Thoracic aorta (tissue), 2 donors: ENCODE results near the gene EPHB6. TPM values are rescaled to one million over a fixed set of nuclear protein-coding genes. Genes with fewer than 3 reads are reported as not detected.

ENCODE experiments used
- ATAC-seq: fragments of 150-250 bp; one replicate; pipeline ENCODE4 v1.8.0; 2017; ENCODE audit warnings: low read depth; ENCODE audit not compliant: insufficient number of reproducible peaks, low FRiP score
- DNase-seq: peaks from one replicate; pipeline ENCODE4 v3.0.0-alpha.2; 2020; ENCODE audit warnings: low spot score
- H3K27ac ChIP-seq, 2 donors: fragments of 200-600 bp; sonication (generic); 1 replicate in 1 of 2; 2 replicates in 1 of 2; pipeline ENCODE4 v1.5.1; 2016; ENCODE audit warnings: mild to moderate bottlenecking in 2 of 2, moderate library complexity in 2 of 2
- H3K27me3 ChIP-seq: fragments of 200-600 bp; sonication (generic); replicated peaks from 2 replicates; pipeline ENCODE4 v1.6.0; 2016; ENCODE audit warnings: mild to moderate bottlenecking; ENCODE audit not compliant: insufficient read depth
- H3K36me3 ChIP-seq: fragments of 200-600 bp; sonication (generic); one replicate; pipeline ENCODE4 v1.5.1; 2016
- H3K4me1 ChIP-seq, 2 donors: fragments of 200-600 bp; sonication (generic); 1 replicate in 1 of 2; 2 replicates in 1 of 2; pipeline versions ENCODE4 v1.5.1 to v1.6.0; 2016; ENCODE audit warnings: low read depth in 2 of 2, mild to moderate bottlenecking in 1 of 2; ENCODE audit not compliant: control insufficient read depth in 1 of 2
- H3K4me3 ChIP-seq: fragments of 200-600 bp; sonication (generic); 2 replicates; pipeline ENCODE4 v1.5.1; 2016; ENCODE audit warnings: mild to moderate bottlenecking
- H3K9me3 ChIP-seq: fragments of 200-600 bp; sonication (generic); 2 replicates; pipeline ENCODE4 v1.5.1; 2016
- CTCF ChIP-seq: fragments of 200-600 bp; sonication (generic); IDR thresholded peaks from one replicate; pipeline ENCODE4 v1.5.1; 2019; ENCODE audit warnings: antibody characterized with exemption
- total RNA-seq, 2 donors: library from RNA; depleted of rRNA; stranded (reverse); fragments of >200 nt; gene quantifications; one replicate each; pipeline versions ENCODE4 v1.1.0 to v1.2.3, GENCODE V29; 2016

Gene EPHB6
- total RNA-seq, 2 donors from 2014 or later = 25.3 to 30.5 TPM

- DNase-seq (no peak), ATAC-seq (no peak)
- H3K4me1 ChIP-seq = no peaks in the 10 kb centered on the region
- H3K4me3 ChIP-seq = no peak overlapping the region
- H3K36me3 ChIP-seq = no peaks in the 10 kb centered on the region
- H3K27ac ChIP-seq = no peak overlapping the region
- no peaks in the 10 kb centered on the region for H3K9me3 ChIP-seq
- no peaks in the 10 kb centered on the region for H3K27me3 ChIP-seq
- no peak for TF ChIP-seq CTCF
Observed at GRCh38 chr7:142904128-142904527, 49.3 kb downstream of the EPHB6 start.

- no peak for ATAC-seq
- Histone ChIP-seq H3K9me3 (no peaks in the 10 kb centered on the region), H3K27me3 (no peaks in the 10 kb centered on the region), H3K4me1 (no peaks in the 10 kb centered on the region), H3K27ac (no peak overlapping the region), H3K36me3 (no peaks in the 10 kb centered on the region), H3K4me3 (no peak overlapping the region)
- no peak for DNase-seq
- TF ChIP-seq CTCF = no peak
Observed at GRCh38 chr7:142905759-142906158, 50.9 kb downstream of the EPHB6 start.

GRCh38 chr7:142906643-142907042, 51.8 kb downstream of the EPHB6 start:
- Histone ChIP-seq H3K27ac (no peak overlapping the region), H3K9me3 (no peaks in the 10 kb centered on the region), H3K4me1 (no peaks in the 10 kb centered on the region), H3K27me3 (no peaks in the 10 kb centered on the region), H3K4me3 (no peak overlapping the region), H3K36me3 (no peaks in the 10 kb centered on the region)
- no peak for ATAC-seq
- no peak for DNase-seq
- no peak for TF ChIP-seq CTCF

- H3K9me3 ChIP-seq = no peaks in the 10 kb centered on the region
- ATAC-seq (no peak), DNase-seq (no peak)
- no peak overlapping the region for H3K27ac ChIP-seq
- H3K4me1 ChIP-seq = no peaks in the 10 kb centered on the region
- no peaks in the 10 kb centered on the region for H3K36me3 ChIP-seq
- H3K27me3 ChIP-seq = no peaks in the 10 kb centered on the region
- H3K4me3 ChIP-seq = no peak overlapping the region
- no peak for TF ChIP-seq CTCF
Observed at GRCh38 chr7:142908290-142908689, 53.4 kb downstream of the EPHB6 start.

GRCh38 chr7:142908921-142909890, 54.3 kb downstream of the EPHB6 start:
- H3K36me3 ChIP-seq = no peaks in the 10 kb centered on the region
- no peak for TF ChIP-seq CTCF
- no peak for ATAC-seq
- H3K27ac ChIP-seq = no peak overlapping the region
- DNase-seq = no peak
- no peak overlapping the region for H3K4me3 ChIP-seq
- H3K9me3 ChIP-seq = no peaks in the 10 kb centered on the region
- no peaks in the 10 kb centered on the region for H3K4me1 ChIP-seq
- H3K27me3 ChIP-seq = no peaks in the 10 kb centered on the region
